A204.1 (cell line): ENCODE results near the gene GATA5.

Source experiments
- FAIRE-seq: peaks from 2 replicates; lab custom pipeline; 2012; peaks lifted over from hg19 to GRCh38; lab: Jason Lieb, UNC

The GATA5 gene

DNA sequence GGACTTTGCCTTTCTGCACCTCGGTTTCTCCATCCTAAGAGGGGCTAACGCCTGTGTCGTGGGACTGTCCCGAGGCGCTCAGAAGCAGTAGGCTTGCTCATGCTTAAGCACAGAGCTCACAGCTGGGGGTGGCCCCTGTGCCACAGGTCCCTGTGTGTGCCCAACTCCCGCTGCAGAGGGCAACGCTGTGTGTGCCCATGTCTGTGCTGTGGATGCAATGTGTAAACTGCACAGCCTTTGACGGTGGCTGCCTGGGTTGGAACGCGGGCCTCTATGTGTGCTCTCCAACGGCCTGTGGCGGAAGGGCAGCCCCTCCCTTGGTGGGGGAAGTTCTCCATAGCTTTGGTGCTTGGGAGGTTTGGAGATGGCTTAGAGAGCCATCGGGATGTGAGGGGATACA is 10.7 kb upstream of the GATA5 start:
- FAIRE-seq = no peak

DNA sequence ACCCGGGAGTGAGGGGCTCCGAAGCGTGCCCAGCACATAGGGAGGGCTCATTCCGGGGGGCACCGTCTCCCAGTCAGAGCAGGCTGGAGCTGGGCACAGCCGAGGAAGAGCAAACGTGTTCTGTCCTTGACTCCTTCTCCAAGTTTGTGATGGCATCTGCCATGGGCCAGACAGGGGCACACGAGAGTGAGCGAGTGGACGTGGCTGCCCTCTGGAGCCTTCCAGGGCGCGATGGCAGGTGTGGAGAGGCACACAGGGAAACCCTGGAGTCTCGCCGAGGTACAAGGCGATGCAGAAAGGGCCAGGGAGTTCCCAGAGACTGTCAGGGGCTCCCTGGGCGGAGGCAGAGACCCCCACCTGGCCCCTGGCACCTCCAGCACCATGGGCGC is 9.9 kb upstream of the GATA5 start:
- FAIRE-seq = no peak

DNA sequence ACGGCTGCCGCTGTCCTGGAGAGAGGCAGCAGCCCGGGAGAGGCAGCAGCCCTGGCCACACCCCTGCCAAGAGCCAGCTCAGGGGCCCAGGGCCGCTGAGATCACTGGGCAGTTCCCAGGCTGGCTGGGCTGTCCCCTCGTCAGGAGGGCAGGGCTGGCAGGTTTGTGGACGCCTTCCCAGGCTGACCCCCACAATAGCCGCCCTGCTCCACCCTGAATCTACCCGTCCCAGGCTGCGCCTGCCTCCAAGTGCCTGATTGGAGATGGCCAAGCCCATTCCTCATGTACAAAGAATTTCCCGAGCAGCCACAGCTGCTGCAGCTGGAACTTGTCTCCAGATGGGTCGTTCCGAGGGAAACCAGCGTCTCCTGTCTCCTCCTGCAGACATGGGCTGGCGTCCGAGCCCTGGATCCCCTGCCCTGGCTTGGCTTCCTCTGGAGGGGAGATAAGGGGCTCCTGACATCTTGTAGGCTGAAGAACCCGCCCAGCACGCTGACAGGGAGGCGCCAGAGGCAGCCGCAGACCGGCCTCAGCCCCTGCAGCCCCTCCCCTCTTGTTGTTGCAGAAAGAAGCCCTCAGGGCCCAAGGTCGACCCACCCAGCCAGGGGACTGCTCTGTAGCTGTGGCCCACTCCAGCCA is 9.4 kb upstream of the GATA5 start:
- no peak for FAIRE-seq

DNA sequence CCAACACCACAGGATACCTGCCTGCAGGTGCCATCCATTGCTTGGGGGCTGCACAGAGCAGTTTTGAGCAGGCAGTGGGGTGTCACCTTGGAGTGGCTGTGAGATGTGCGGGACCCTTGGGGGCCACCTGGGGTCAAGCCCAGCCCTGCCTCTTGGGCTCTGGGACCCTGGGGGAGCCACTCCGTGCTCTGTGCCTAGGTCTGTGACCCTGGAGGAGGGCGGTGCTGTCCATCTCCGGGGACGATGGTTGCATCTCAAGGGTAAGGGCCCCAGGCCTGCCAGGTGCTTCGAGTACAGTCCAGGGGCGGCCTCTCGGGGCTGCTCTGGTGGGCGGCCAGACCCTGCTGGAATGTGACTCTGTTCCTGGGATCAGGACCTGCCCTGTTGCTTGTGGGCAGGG is 8.7 kb upstream of the GATA5 start:
- FAIRE-seq = no peak

DNA sequence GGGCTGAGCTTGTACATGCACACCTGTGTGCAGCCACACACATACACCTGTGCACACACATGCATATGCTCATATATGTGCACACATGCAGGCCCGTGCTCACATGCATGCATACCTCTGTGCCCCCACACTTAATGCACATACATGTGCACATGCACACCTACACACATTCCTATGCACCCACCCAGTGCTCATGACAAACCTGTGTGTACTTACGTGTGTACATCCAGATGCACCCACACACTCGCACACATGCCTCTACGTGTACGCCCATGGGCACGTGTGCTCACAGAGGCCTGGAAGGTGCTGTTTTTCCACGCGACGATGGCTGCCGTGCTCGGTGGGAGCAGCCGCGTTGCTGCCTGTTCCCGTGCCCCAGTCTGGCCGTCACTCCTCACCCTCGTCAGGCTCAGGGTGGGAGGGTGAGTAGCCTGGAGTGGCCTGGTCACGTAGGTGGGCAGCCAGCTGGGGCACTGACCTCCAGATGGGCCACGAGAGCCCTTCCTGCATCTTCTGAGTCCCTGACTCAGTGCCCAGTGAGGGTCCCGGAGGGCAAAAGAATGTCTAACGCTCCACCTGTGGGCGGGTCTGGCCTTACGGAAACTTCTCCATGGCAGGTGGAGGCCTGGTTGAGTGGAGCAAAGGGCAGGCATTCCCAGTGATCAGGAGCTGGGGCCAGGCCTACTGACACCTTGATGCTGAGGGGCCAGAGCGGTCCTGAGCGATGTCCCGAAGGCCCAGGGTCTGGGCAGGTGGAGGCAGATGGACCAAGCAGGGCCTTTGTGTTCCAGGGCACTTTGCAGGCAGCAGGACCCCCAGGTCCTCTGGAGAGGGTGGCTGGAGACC is 8.0 kb upstream of the GATA5 start:
- no peak for FAIRE-seq

DNA sequence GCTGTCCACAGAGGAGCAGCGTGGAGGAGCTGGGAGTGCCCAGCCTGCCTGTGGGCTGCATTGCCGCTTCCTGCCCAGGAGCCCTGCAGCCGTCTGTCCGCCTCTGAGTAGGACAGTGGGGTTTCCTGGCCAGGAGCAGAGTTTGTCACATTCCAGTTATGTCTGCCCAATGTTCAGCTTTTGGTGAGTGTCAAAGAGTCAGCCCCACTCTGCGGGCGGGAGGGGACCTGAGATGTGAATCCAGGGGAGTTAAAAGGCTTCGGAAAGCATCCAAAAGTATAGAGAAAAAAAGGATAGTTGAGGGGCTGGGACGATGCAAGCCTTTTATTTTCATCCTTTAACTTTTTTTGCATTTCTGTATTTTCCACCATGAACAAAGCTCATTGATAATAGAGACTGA is 7.2 kb upstream of the GATA5 start:
- no peak for FAIRE-seq

DNA sequence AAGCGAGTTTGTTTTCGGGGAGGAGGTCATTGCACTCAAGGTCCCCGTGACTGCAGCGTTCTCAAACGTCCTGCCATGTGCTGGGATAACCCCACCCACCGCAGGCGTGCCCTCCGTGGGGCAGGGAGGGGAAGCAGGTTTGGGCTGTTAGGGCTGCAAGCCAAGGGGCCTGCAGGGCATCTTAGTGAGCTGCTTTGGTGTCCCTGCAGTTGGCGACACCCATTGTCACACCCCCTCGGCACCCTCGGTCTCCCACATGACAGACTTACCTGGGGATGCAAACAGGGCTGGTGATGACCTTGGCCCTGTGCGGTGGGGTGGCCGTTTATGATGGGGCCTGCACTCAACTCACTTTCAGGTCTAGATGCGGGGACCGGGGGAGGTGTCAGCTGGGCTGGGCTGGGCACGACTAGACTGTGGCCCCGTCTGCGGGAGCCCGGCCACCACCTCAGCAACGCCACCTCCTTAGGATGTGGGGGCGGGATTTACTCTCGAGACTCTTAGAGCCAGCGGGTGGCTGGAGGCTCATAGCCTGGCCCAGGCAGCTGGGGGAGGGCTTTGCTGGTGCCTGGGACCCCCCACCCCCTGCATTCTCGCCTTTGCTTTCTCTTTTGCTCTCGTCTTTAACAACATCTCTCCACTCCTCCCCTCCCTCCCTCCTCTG is 6.5 kb upstream of the GATA5 start:
- FAIRE-seq = no peak

DNA sequence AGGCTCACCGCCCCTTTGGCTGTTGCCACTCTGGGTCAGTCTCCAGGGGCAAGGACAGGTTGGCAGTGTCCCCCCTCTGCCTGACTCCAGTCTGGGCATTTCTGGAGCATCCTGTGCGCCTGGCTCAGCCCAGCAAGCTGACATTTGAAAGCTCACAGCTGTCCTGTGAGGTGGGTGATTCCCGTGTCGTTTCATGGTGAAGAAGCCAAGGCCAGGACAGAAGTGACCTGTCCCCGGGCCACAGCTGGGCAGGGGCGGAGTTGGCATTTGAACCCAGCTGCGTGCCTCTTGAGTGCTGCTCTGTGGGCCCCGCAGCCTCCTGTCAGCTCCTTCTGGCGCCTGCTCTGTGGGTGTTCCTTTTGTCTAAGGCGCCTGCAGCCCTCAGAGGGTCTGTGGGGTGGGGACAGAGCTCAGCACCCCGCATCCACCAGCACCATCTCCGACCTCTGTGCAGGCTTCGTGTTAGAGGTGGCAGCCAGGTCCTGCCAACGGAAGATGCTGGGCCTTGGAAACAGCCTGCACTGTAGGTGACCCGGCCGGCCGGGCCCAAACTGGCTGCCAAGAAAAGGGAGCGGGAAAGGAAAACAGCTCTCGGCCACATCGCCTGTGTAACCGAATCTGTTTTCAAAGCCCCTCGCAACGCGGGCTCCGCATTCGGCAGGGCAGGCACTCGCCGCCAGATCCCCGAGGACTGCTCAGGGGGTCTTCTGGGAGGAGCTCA is 5.8 kb upstream of the GATA5 start:
- no peak for FAIRE-seq

DNA sequence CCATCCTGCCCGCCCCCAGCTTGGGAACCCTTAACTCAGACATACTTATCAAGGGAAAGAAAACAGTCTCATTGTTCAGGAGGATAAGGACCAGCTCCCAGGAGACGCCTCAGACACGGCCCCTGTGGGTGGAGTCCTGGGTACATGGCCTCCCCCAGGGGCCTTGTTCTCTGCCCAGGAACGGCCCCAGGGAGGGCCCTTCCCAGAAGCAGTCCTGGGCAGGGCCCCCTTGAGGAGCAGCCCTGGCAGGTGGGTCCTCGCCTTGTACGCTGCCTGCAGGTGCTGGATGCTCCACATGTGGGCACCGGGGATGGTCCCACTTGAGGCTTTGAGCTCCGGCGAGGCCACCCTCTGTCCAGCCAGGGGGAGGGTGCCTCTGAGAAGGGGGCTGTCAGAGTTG is 4.5 kb upstream of the GATA5 start:
- FAIRE-seq = no peak

DNA sequence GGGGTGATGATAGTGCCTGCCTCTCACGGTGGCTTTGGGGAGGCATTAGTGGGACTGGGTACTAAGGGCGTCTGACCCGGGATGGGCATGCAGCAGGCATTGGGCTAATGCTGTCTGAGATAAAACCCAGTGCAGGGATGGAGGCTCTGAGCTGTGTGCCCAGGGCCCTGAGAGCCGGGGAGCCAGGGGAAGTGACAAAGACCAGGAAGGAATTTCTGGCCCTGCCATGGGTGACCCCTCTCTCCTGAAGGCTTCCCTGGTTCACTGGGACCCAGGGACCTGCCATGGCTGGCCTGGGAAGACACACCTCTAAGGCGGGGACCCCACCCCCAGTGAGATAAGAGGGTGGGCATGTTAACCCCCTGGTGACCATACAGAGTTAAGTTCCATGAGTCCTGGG is 3.9 kb upstream of the GATA5 start:
- FAIRE-seq = no peak

DNA sequence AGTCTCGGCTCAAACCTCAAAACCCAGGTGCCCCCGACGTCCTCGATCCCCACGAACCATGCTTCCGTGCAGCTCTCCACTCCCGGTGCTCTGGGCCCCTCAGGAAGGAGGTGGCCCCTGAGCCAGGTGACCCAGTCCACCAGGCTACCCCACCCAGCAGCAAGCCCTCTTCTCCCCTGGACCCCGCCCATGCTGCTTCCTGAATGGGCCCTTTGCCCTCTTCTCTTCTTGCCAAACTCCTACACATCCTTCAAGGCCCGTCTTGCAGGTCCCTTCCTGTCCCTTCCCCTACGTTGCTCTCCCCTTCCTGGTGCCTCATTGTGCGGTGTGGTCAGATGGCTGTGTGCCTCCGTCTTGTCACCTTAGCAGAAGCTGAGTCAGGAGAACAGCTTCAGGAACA is 3.4 kb upstream of the GATA5 start:
- FAIRE-seq = no peak

DNA sequence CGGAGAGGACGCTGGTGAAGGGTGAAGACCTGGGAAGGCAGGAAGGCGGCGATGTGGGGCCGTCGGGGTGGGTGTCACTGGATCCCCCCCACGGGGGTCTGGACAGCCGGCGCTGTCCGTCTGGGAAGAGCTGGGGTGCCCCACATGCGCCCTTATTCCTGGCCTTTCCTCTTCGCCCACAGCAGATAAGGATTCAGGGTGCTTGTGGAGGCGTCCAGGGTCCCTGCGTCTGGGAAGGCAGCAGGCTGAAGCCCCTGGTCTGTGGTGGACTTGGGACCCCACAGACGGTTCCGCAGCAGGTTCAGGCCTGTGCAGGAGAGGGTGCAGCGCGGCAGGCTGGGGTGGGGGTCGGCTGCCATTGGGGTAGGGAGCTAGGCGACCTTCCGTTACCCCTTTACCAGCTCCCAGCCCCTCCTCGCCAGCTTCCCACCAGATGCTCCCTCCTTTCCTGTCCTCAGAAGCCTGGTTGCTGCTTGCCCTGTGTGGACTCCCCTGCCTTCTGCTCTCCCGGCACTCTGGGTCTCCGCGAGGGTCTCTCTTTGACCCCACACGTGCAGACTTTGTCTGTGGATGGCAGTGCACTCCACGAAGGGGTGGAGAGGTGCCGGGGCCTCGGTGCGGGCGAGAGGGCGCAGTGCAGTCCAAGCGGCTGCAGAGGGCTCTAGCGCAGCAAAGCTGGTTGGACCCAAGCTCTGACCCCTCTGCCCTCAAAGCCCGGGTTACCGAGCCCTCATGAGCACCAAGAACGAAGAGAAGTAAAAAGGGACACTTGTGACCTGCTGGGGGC is 2.1 kb upstream of the GATA5 start:
- FAIRE-seq = no peak

DNA sequence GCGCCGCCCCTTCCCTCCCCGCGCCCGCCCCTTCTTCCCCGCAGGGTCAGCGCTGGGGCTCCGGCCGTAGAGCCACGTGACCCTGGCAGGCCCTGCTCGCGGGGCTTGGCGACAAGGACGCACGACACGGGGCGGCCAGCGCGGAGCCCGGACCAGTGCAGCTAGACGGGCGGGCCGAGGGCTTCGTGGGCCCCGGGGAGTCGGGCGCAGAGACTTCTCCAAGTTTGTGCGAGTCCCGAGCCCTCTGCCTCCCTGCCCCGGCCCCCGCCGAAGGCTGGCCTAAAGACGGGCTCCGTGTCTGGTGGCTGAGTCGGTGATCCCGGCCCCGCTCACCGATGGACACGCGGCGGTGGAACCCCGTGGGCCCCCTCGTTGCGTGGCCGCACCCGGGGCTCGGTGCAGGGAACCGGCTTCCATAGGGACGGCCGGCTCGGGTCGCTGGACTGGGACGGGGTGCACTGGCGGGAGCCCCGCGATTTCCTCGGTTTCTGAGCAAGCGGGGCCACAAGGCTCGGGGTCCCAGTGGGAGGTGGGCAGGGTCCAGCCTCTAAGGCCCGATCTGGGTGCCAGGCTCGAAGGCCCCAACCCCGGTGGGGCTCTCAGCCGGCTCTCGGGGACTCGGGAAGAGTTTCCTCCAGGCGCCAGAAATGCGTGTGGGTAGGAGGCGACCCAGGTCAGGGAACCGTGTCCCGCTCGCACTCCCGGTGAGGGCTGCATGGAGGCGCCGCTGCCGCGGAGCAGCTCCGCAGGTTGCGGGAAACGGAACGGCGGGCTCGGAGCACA is 452 bp upstream of the GATA5 start:
- no peak for FAIRE-seq

DNA sequence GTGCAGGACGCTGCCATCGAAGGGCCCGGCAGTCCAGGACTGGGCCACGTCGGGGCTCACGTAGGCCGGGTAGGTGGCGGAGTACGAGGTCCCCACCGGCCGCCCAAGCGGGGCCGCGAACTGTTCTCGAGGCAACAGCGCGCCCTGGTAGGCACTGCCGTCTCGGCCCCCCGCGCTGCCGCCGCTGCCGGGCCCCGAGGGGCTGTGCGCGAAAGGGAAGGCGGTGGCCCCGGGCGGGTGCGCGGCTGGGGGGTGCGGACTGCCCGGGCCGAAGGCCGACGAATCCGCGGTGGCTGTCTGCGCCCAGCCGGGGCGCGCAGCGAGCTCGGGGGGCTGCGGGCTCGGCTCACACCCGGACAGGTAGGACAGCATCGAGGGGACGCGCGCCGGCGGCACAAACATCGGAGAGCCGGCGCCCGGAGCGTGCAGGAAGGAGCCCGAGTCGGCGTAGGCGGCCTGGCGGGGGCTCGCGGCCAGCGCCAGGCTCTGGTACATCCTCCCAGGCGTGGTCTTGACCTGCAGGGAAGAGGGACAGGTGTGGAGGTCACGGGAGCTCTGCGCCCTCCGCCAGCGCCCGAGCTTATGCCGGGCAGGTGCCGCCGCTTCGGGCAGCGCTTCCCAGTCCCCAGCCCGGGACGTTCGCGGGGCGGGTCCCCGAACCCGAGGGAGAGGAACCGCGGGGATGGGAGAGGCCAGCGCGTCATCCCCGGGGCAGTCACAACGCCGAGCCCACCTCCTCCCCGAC is 596 bp downstream of the GATA5 start:
- FAIRE-seq = no peak

DNA sequence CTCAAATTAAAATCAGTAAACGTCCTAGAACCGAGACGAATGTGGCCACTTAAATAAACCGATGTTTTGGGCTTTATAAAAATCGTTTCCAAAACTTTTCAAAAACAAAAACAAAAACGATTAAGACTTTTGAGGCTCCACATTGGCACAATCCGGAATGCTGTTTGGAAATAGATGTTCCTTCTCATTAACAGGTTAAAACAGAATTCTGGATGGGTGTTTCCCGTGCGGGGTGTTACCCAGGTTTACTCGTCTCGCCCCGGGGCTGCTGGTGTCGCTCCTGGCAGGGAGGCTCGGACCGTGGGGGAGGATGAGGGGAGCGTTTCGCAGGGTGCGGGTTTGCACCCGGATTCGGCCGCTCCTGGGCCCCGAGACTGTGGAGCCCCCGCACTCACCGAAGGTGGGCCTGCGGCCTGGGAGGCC is 1.2 kb downstream of the GATA5 start:
- no peak for FAIRE-seq

DNA sequence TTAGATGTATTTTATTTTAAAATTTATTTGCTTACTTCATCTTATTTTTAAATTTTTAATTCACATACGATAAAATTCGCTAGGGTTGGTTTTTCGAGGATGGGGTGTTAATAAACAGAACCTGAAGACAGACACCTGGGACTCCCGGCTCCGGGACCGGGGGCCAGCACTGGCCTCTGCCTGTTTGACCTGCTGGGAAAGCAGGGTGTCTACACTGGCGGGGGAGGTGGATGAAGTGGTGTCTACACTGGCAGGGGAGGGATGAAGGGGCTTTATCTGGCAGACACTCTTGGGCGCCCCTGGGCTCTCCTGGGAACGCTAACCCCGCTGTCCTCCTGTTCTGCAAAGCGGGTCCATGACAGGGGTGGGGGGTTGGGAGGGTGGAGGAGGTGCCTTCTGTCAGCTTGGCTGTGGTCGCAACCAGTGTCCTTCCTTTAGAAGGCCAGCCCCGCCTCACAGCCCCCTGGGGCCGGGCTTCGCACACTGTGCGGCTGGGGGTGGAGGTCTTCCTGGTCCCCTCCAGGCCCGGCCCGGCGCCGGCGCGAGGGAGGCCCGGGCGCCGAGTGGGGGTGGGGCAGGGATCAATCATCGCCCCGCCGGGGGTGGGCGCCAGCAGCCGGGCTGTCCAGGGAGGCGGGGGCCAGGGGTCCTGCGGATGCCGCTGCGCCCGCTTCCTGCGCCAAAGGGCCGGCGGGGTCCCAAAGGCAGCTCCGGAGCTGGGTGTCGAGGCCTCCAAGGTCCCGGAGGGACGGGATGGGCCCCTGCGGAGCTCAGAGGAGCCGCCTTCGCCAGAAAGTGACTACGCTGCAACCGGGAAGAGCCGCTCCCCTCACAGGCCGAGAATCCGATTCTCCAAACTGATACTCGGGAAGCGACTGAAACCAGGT is 1.8 kb downstream of the GATA5 start:
- no peak for FAIRE-seq

DNA sequence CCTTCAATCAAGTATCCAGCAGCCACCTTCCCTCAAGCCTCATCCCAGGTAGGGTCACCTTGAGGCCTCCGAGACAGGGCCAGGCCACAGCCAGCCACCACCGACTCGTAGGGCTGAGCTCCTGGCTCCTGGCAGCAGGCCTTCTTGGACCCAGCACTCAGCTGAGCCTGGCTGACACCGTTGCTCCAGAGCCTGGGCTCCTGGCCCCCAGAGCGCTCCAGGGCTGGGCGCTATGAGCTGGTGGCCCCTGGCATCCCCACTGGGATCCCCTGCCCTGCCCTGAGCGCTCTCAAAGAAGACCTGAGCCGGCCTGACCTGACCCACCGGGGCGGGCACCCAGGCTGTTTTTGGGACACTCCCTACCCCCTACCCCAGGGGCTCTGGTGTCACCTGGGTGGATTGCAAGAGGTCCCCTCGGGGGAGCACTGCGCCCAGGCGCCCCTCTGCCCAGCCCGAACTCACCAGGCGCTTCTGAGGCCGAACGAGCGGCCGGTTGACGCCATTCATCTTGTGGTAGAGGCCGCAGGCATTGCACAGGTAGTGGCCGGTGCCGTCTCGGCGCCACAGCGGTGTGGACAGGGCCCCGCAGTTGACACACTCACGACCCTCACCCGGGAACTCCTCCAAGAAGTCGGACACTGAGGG is 2.7 kb downstream of the GATA5 start:
- no peak for FAIRE-seq

DNA sequence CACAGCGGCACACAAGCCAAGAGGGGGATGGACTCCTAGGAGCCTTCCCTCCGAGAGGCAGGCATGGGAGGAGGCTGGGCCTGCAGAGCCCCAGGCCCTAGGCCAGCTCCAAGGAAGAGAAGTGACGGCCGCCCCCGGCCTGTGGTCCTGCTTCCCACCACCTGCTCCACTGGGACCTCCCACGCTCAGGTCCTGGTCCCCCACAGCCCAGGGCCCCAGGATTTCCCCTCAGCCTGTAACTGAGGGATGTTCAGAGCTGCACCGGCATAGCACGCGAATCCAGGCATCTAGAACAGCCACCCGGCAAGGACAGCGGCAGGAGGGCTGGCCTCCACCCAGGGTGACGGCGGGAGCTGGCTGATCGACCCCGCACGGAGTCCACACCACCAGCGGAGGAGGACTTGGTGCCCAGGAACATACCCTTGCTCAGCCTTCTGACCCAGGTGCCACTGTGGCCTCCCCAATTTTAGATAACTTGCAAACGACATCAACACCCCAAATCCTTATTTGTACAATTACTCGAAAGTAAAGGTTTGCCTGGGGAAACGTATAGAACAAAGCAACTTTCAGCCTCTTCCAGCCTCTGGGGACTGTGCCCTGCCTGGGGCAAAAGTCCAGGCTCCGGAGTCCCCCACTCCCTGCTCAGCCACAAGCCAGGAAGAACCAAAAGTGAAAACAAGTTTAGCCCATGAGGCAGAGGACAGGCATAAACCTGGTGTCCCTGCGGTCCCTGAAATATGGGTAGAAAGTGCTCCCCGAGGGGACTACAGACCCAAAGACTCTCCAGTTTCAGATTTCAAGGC is 3.5 kb downstream of the GATA5 start:
- FAIRE-seq = no peak
